Measurements from ENCODE around the gene PGAP2.
A peak's percentile ranks its signal among the peaks of the same experiment; 100 is the strongest.

The PGAP2 gene

GRCh38 chr11:3830730-3831129 is 22.4 kb downstream of the PGAP2 start:
- DNase-seq (ENCODE audit: insufficient read length, low spot score) (no peak), FAIRE-seq (no peak)

- no peak for FAIRE-seq
Measured at GRCh38 chr11:3831378-3832239, 23.2 kb downstream of the PGAP2 start.

GRCh38 chr11:3832816-3833215 is 24.5 kb downstream of the PGAP2 start:
- FAIRE-seq (no peak), DNase-seq (ENCODE audit: insufficient read length, low spot score) (no peak)

More at GRCh38 chr11:3831378-3832239, 23.2 kb downstream of the PGAP2 start:
- DNase-seq (ENCODE audit: insufficient read length, low spot score): no peak

GRCh38 chr11:3833449-3833848 is 25.1 kb downstream of the PGAP2 start:
- DNase-seq (ENCODE audit: insufficient read length, low spot score) (no peak), FAIRE-seq (no peak)

- no peak for FAIRE-seq
- no peak for DNase-seq (ENCODE audit: insufficient read length, low spot score)
Measured at GRCh38 chr11:3834349-3834663, 25.9 kb downstream of the PGAP2 start.

GRCh38 chr11:3834664-3835461 is 26.5 kb downstream of the PGAP2 start:
- no peak for DNase-seq (ENCODE audit: insufficient read length, low spot score)
- FAIRE-seq: no peak

GRCh38 chr11:3835751-3836150 is 27.4 kb downstream of the PGAP2 start:
- DNase-seq (ENCODE audit: insufficient read length, low spot score) (no peak), FAIRE-seq (no peak)

GRCh38 chr11:3836903-3837302 is 28.5 kb downstream of the PGAP2 start:
- no peak for FAIRE-seq
- no peak for DNase-seq (ENCODE audit: insufficient read length, low spot score)

- FAIRE-seq: no peak
- DNase-seq (ENCODE audit: insufficient read length, low spot score): no peak
Measured at GRCh38 chr11:3837793-3838192, 29.4 kb downstream of the PGAP2 start.

- no peak for DNase-seq (ENCODE audit: insufficient read length, low spot score)
- FAIRE-seq: no peak
Measured at GRCh38 chr11:3838504-3838903, 30.1 kb downstream of the PGAP2 start.

GRCh38 chr11:3840004-3840869 is 31.9 kb downstream of the PGAP2 start:
- FAIRE-seq (no peak), DNase-seq (ENCODE audit: insufficient read length, low spot score) (peak; percentile 17)

- DNase-seq (ENCODE audit: insufficient read length, low spot score) (peak; percentile 75), FAIRE-seq (no peak)
Measured at GRCh38 chr11:3840870-3841425, 32.6 kb downstream of the PGAP2 start, which contains the start of gene RHOG. Gene RHOG (minus strand): TSS chr11:3840959. CDS start chr11:3828138, 12,821 bp downstream.

- FAIRE-seq (no peak), DNase-seq (ENCODE audit: insufficient read length, low spot score) (peak; percentile 79)
Measured at GRCh38 chr11:3841426-3842350, 33.3 kb downstream of the PGAP2 start.

- FAIRE-seq (no peak), DNase-seq (ENCODE audit: insufficient read length, low spot score) (no peak)
Measured at GRCh38 chr11:3843326-3843725, 35.0 kb downstream of the PGAP2 start.

GRCh38 chr11:3845246-3845645 is 36.9 kb downstream of the PGAP2 start:
- DNase-seq (ENCODE audit: insufficient read length, low spot score) (no peak), FAIRE-seq (no peak)

GRCh38 chr11:3845670-3846069 is 37.3 kb downstream of the PGAP2 start:
- no peak for FAIRE-seq
- no peak for DNase-seq (ENCODE audit: insufficient read length, low spot score)

GRCh38 chr11:3849297-3849874 is 41.0 kb downstream of the PGAP2 start:
- FAIRE-seq: no peak
- no peak for DNase-seq (ENCODE audit: insufficient read length, low spot score)

GRCh38 chr11:3853545-3853842 is 45.1 kb downstream of the PGAP2 start:
- FAIRE-seq: no peak

GRCh38 chr11:3853899-3854659 is 45.7 kb downstream of the PGAP2 start:
- no peak for FAIRE-seq
- no peak for DNase-seq (ENCODE audit: insufficient read length, low spot score)

More at GRCh38 chr11:3853545-3853842, 45.1 kb downstream of the PGAP2 start:
- no peak for DNase-seq (ENCODE audit: insufficient read length, low spot score)

Measured in HTR-8/SVneo (cell line).